D721Med (cell line): Measurements from ENCODE around the gene ALDH16A1.
"Not testable (repeated sequence)": the region's sequence is repeated elsewhere in the genome, so short reads cannot be mapped to it uniquely, and the experiment has no call there.

Experiments
- DNase-seq: peaks from one replicate; pipeline ENCODE4 v3.0.0; 2011; ENCODE audit warnings: low spot score; ENCODE audit not compliant: insufficient read length
- FAIRE-seq: peaks from 2 replicates; lab custom pipeline; 2011; peaks lifted over from hg19 to GRCh38; lab: Jason Lieb, UNC
- CTCF ChIP-seq: IDR thresholded peaks from 2 replicates; pipeline ENCODE4 v1.5.1; 2012; ENCODE audit warnings: mild to moderate bottlenecking, control low read depth; ENCODE audit not compliant: insufficient read depth; ENCODE audit errors: missing control alignments

ALDH16A1 gene

GRCh38 chr19:49441210-49441959, 11.6 kb upstream of the ALDH16A1 start, which contains the start of gene SLC17A7:
Gene SLC17A7, minus strand, starts transcription at chr19:49441527. Its CDS starts 148 bp downstream, at chr19:49441379.
- no peak for TF ChIP-seq CTCF
- DNase-seq (peak; percentile 87), FAIRE-seq (no peak)

GRCh38 chr19:49441960-49442350, 11.1 kb upstream of the ALDH16A1 start:
- DNase-seq (no peak), FAIRE-seq (no peak)
- TF ChIP-seq CTCF = no peak

- FAIRE-seq = no peak
- TF ChIP-seq CTCF = no peak
- no peak for DNase-seq
Measured at GRCh38 chr19:49442354-49442753, 10.7 kb upstream of the ALDH16A1 start.

GRCh38 chr19:49442771-49443365, 10.2 kb upstream of the ALDH16A1 start:
- FAIRE-seq (no peak), DNase-seq (no peak)

GRCh38 chr19:49443366-49444099, 9.5 kb upstream of the ALDH16A1 start:
- DNase-seq (no peak), FAIRE-seq (no peak)
- TF ChIP-seq CTCF = peak; percentile 83

More at GRCh38 chr19:49442771-49443365, 10.2 kb upstream of the ALDH16A1 start:
- no peak for TF ChIP-seq CTCF

- not testable (repeated sequence) for DNase-seq, FAIRE-seq
Measured at GRCh38 chr19:49444100-49444700, 8.8 kb upstream of the ALDH16A1 start.

- DNase-seq (no peak), FAIRE-seq (no peak)
- TF ChIP-seq CTCF = no peak
Measured at GRCh38 chr19:49445997-49446396, 7.0 kb upstream of the ALDH16A1 start.
